22Rv1 (cell line): ENCODE measurements around the gene PRAF2.

Experiments used
- ZFX ChIP-seq: fragments of 450-650 bp; IDR thresholded peaks from 2 replicates; pipeline ENCODE4 v1.6.1; 2017; ENCODE audit warnings: antibody characterized with exemption, borderline replicate concordance
- TF ChIP-seq, protein P1 (sequence below): fragments of 450-650 bp; IDR thresholded peaks from 2 replicates; pipeline ENCODE4 v1.5.1; 2017; ENCODE audit warnings: mild to moderate bottlenecking

GRCh38 chrX:49100704-49101628, 27.2 kb upstream of the PRAF2 start:
- TF ChIP-seq, protein P1, sequence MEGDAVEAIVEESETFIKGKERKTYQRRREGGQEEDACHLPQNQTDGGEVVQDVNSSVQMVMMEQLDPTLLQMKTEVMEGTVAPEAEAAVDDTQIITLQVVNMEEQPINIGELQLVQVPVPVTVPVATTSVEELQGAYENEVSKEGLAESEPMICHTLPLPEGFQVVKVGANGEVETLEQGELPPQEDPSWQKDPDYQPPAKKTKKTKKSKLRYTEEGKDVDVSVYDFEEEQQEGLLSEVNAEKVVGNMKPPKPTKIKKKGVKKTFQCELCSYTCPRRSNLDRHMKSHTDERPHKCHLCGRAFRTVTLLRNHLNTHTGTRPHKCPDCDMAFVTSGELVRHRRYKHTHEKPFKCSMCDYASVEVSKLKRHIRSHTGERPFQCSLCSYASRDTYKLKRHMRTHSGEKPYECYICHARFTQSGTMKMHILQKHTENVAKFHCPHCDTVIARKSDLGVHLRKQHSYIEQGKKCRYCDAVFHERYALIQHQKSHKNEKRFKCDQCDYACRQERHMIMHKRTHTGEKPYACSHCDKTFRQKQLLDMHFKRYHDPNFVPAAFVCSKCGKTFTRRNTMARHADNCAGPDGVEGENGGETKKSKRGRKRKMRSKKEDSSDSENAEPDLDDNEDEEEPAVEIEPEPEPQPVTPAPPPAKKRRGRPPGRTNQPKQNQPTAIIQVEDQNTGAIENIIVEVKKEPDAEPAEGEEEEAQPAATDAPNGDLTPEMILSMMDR = no peak
- TF ChIP-seq ZFX = no peak
